Ovary (tissue), 9 donors: ENCODE measurements around the gene SMCO4. TPM values are rescaled to one million over a fixed set of nuclear protein-coding genes. Genes with fewer than 3 reads are reported as not detected.

Source experiments
- DNase-seq, 5 donors: peaks; one replicate each; pipeline ENCODE4 v3.0.0-alpha.2; 2019 to 2020
- H3K27ac ChIP-seq, 2 donors: fragments of 200-600 bp; one replicate each; pipeline versions ENCODE4 v1.5.1 to v1.8.0; 2019 to 2022
- H3K27me3 ChIP-seq: fragments of 200-600 bp; one replicate; pipeline ENCODE4 v1.8.0; 2022
- H3K36me3 ChIP-seq: fragments of 200-600 bp; sonication (generic); one replicate; pipeline ENCODE4 v1.5.1; 2019
- H3K4me1 ChIP-seq: one replicate; pipeline ENCODE4 v1.8.1; 2013; ENCODE audit warnings: mild to moderate bottlenecking, moderate library complexity; ENCODE audit not compliant: insufficient read depth
- H3K4me3 ChIP-seq: fragments of 200-600 bp; sonication (generic); one replicate; pipeline ENCODE4 v1.5.1; 2017
- H3K9me3 ChIP-seq, 2 donors: fragments of 200-600 bp in 1 of 2; sonication (generic) in 1 of 2; one replicate each; pipeline versions ENCODE4 v1.5.1 to v1.8.1; 2013 to 2019; ENCODE audit warnings: mild to moderate bottlenecking in 1 of 2, moderate library complexity in 1 of 2
- CTCF ChIP-seq, 3 donors: fragments of 450-650 bp in 2 of 3; fragments of 200-600 bp in 1 of 3; IDR thresholded peaks; one replicate each; pipeline versions ENCODE4 v1.5.1 to v1.8.0; 2016 to 2022; ENCODE audit warnings: antibody characterized with exemption in 3 of 3, mild to moderate bottlenecking in 1 of 3
- EP300 ChIP-seq: sonication (generic); formaldehyde crosslinking; IDR thresholded peaks from one replicate; pipeline ENCODE4 v1.6.1; 2017; ENCODE audit warnings: antibody characterized with exemption
- POLR2A ChIP-seq: fragments of 450-650 bp; IDR thresholded peaks from one replicate; pipeline ENCODE4 v1.6.1; 2017; ENCODE audit warnings: antibody characterized with exemption, mild to moderate bottlenecking, moderate library complexity
- WGBS, 3 donors: extraction: QIAGEN DNeasy Blood & Tissue Kit in 1 of 3; methylation state at CpG; one replicate each; pipeline versions ENCODE4 v1.1.5 to v1.1.7; 2013 to 2017; 5-methylcytosine and 5-hydroxymethylcytosine counted together
- intact Hi-C, 4 donors: fragments of 100-400 bp; cut with DNase I; formaldehyde crosslinking; loops; one replicate each; pipeline versions ENCODE4 v1.11.0 to v1.15.1; 2022 to 2023
- polyA plus RNA-seq, 2 donors: library from polyadenylated mRNA; stranded (reverse); fragments of 200-250 nt in 1 of 2; fragments of 350-450 nt in 1 of 2; fragmentation: Illumina TruSeq in 1 of 2; extraction: RNeasy Lipid Tissue Mini Kit (QIAGEN cat#74804) in 1 of 2; gene quantifications; one replicate each; pipeline ENCODE4 v1.2.3, GENCODE V29; 2013 to 2014
- total RNA-seq, 7 donors: library from RNA; depleted of rRNA in 2 of 7; stranded (reverse); fragments of >200 nt in 2 of 7; fragmentation: NEBNext Ultra II Directional in 3 of 7; extraction: Animal tissue kit (Norgen Biotek cat#: 25700) in 3 of 7; gene quantifications; one replicate each; pipeline versions ENCODE4 v1.1.0 to v1.2.4, GENCODE V29; 2016 to 2023
- donor health status: DM: no; HTN: no; CAD: no; lungs with moderate emphysema.
- donor health status: DM: no; HTN: no; CAD: no.
- donor health status: Bipolar disorder and iron deficiency.
- donor health status: DM: yes; HTN: yes; CAD: no.
- donor health status: DM: no; HTN: no; CAD: no.
- donor health status: DM: yes; HTN: yes; CAD: no.

Gene SMCO4
- total and polyA plus RNA-seq, 9 donors: 10.8 to 52.7 (median 20.2) TPM

- TF ChIP-seq EP300 (no peak), CTCF (IDR thresholded peaks at IDR 0.05) (no peak), POLR2A (no peak)
- Histone ChIP-seq H3K27ac (no peak overlapping the region), H3K4me1 (peaks cover 1% of the 10 kb centered on the region), H3K27me3 (no peaks in the 10 kb centered on the region), H3K36me3 (no peaks in the 10 kb centered on the region), H3K9me3 (no peaks in the 10 kb centered on the region), H3K4me3 (no peak overlapping the region)
- DNase-seq: no peak
- 90 to 94% (median 93%) methylated on average over 8 of the region's 8 CpGs for WGBS, 3 donors
- intact Hi-C loops: no loop called here
Observed at GRCh38 chr11:93492464-93493251, 50.5 kb downstream of the SMCO4 start.

GRCh38 chr11:93491973-93492372 lies 51.2 kb downstream of the SMCO4 start:
- Histone ChIP-seq H3K27ac (no peak overlapping the region), H3K36me3 (no peaks in the 10 kb centered on the region), H3K4me1 (peaks cover 1% of the 10 kb centered on the region), H3K9me3 (no peaks in the 10 kb centered on the region), H3K27me3 (no peaks in the 10 kb centered on the region), H3K4me3 (no peak overlapping the region)
- no peak for TF ChIP-seq POLR2A
- no peak for TF ChIP-seq CTCF (IDR thresholded peaks at IDR 0.05)
- no peak for TF ChIP-seq EP300
- intact Hi-C loops: no loop called here
- 86 to 90% (median 87%) methylated on average over 5 of the region's 5 CpGs for WGBS, 3 donors
- DNase-seq: no peak

GRCh38 chr11:93490996-93491618 lies 52.1 kb downstream of the SMCO4 start:
- no peak for TF ChIP-seq EP300
- TF ChIP-seq CTCF (IDR thresholded peaks at IDR 0.05): no peak
- no peak for TF ChIP-seq POLR2A
- no peak overlapping the region for H3K4me3 ChIP-seq

GRCh38 chr11:93489841-93490240 lies 53.4 kb downstream of the SMCO4 start:
- Histone ChIP-seq H3K36me3 (no peaks in the 10 kb centered on the region), H3K27me3 (no peaks in the 10 kb centered on the region), H3K27ac (no peak overlapping the region), H3K4me1 (peaks cover 4% of the 10 kb centered on the region), H3K4me3 (no peak overlapping the region), H3K9me3 (no peaks in the 10 kb centered on the region)
- no peak for TF ChIP-seq CTCF (IDR thresholded peaks at IDR 0.05)
- TF ChIP-seq EP300: no peak
- no peak for TF ChIP-seq POLR2A
- DNase-seq: no peak
- WGBS, 3 donors: 56 to 67% (median 63%) methylated on average over 3 of the region's 3 CpGs
- intact Hi-C loops: no loop called here

More at GRCh38 chr11:93490996-93491618, 52.1 kb downstream of the SMCO4 start:
- Histone ChIP-seq H3K36me3 (no peaks in the 10 kb centered on the region), H3K27ac (no peak overlapping the region), H3K4me1 (peaks cover 1% of the 10 kb centered on the region), H3K9me3 (no peaks in the 10 kb centered on the region), H3K27me3 (no peaks in the 10 kb centered on the region)
- DNase-seq: no peak
- WGBS, 3 donors: 52 to 57% (median 53%) methylated on average over 5 of the region's 5 CpGs
- intact Hi-C loops: no loop called here
